Measurements from ENCODE around the gene SLC1A2. TPM values are rescaled to one million over a fixed set of nuclear protein-coding genes. Genes with fewer than 3 reads are reported as not detected.

Gene SLC1A2
- total and polyA plus RNA-seq, 2 experiments from 2014 or later = 0.70 to 2.8 TPM

DNA sequence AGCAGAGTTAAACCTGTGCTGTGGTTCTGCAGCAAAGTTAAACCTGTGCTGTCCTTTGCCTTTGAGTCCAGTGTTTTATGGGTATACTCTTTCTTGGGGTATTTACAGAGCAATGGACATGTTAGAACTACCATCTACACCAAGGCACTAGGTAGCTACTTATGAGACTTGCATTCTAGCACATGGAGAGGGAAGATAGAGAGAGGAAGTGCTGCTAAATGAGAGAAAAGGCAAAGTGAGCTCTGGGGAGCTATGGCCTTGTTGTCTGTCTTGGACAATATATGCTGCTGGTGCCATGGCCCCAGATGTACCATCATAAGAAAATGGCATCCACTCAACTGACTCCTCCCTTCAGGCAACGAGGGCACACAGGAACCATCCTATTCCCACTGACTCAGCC, 91.5 kb downstream of the SLC1A2 start:
- Mint-ChIP-seq H3K9me3 (peaks cover 26% of the 10 kb centered on the region), H3K36me3 (ENCODE audit: low read depth) (peaks cover 16% of the 10 kb centered on the region), H3K27ac (no peak overlapping the region), H3K27me3 (ENCODE audit: insufficient read depth, low read depth, poor library complexity) (peaks cover 18% of the 10 kb centered on the region), H3K4me3 (no peak overlapping the region), H3K4me1 (peaks cover 13% of the 10 kb centered on the region)
- no peaks in the 10 kb centered on the region for H3K36me3 ChIP-seq (ENCODE audit: insufficient read depth)
- 0 out of 2 replicates have a peak, but pooled peaks cover 4% of the 10 kb centered on the region for H4K20me1 ChIP-seq (replicated peaks; ENCODE audit: insufficient read depth)
- peaks cover 23% of the 10 kb centered on the region for H3K9me2 ChIP-seq (ENCODE audit: insufficient read depth)
- H3K27ac ChIP-seq (ENCODE audit: low read depth) = no peak overlapping the region
- peaks cover 9% of the 10 kb centered on the region for H3K4me1 ChIP-seq (ENCODE audit: insufficient read depth)
- H3F3A ChIP-seq (replicated peaks; ENCODE audit: low read depth) = no peaks in the 10 kb centered on the region
- DNase-seq (ENCODE audit: low spot score) (no peak), ATAC-seq (no peak)
- peaks cover 34% of the 10 kb centered on the region for H3K27me3 ChIP-seq (ENCODE audit: insufficient read depth)
- H2AFZ ChIP-seq = no peak overlapping the region
- no peak for TF ChIP-seq EZH2phosphoT487 (IDR thresholded peaks at IDR 0.05; ENCODE audit: unreplicated experiment)
- no peaks in the 10 kb centered on the region for H3K79me2 ChIP-seq (replicated peaks; ENCODE audit: insufficient read depth)
- no peak overlapping the region for H3K4me3 ChIP-seq
- H3K4me2 ChIP-seq = no peak overlapping the region

DNA sequence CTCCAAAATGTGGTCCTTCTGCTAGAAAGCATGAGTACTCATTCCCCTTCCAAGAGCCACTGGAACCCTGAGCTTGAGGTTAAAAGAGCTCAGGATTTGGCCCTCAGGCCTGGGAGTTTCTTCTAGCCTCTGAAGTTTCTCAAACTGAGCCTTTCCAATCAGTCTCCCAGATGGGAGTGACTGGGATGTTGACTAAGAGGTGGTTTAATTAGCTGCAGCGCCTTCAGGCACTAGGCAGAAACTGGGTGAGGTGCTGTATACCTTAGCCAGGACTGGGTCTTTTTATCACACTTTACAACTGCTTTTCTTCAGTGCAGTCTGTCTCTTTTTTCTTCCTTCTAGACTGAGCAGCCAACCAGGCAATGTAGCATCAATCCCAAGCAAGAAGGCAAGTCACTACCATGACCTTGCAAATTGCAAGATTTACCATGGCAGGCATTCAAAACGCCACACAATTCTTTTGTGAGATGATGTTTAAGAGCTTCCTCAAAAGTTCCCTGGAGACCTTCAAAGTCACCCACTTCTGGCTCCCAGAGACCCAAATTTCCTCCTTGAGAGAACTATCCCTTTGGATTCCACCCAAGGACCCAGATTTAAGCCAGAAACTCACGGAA, 93.0 kb downstream of the SLC1A2 start:
- Mint-ChIP-seq H3K27me3 (ENCODE audit: insufficient read depth, low read depth, poor library complexity) (peaks cover 13% of the 10 kb centered on the region), H3K4me1 (peaks cover 21% of the 10 kb centered on the region), H3K36me3 (ENCODE audit: low read depth) (peaks cover 8% of the 10 kb centered on the region; the same call in 2 of the 3 replicates), H3K4me3 (no peak overlapping the region), H3K9me3 (peaks cover 11% of the 10 kb centered on the region), H3K27ac (no peak overlapping the region)
- H3K36me3 ChIP-seq (ENCODE audit: insufficient read depth) = no peaks in the 10 kb centered on the region
- no peaks in the 10 kb centered on the region for H3K79me2 ChIP-seq (replicated peaks; ENCODE audit: insufficient read depth)
- H3K9me2 ChIP-seq (ENCODE audit: insufficient read depth) = peaks cover 20% of the 10 kb centered on the region
- no peak for DNase-seq (ENCODE audit: low spot score)
- peaks cover 26% of the 10 kb centered on the region for H3K27me3 ChIP-seq (ENCODE audit: insufficient read depth)
- no peaks in the 10 kb centered on the region for H3F3A ChIP-seq (replicated peaks; ENCODE audit: low read depth)
- no peak overlapping the region for H3K4me2 ChIP-seq
- 0 out of 2 replicates have a peak, but pooled peaks cover 4% of the 10 kb centered on the region for H4K20me1 ChIP-seq (replicated peaks; ENCODE audit: insufficient read depth)
- no peak overlapping the region for H3K4me3 ChIP-seq
- no peak overlapping the region for H2AFZ ChIP-seq
- ATAC-seq = no peak
- no peak overlapping the region for H3K27ac ChIP-seq (ENCODE audit: low read depth)
- H3K4me1 ChIP-seq (ENCODE audit: insufficient read depth) = peaks cover 21% of the 10 kb centered on the region
- TF ChIP-seq EZH2 (IDR thresholded peaks at IDR 0.05; ENCODE audit: low read depth, unreplicated experiment) (no peak), EZH2phosphoT487 (IDR thresholded peaks at IDR 0.05; ENCODE audit: unreplicated experiment) (no peak), POLR2AphosphoS5 (IDR thresholded peaks at IDR 0.05; ENCODE audit: low read depth) (no peak), JUNB (IDR thresholded peaks at IDR 0.05; ENCODE audit: unreplicated experiment) (no peak), NANOG (IDR thresholded peaks at IDR 0.05; ENCODE audit: borderline replicate concordance) (no peak), STAT1 (IDR thresholded peaks at IDR 0.05; ENCODE audit: unreplicated experiment) (no peak), ZNF114 (CRISPR knock-in tag; IDR thresholded peaks at IDR 0.05) (no peak), CREB1 (CRISPR knock-in tag; IDR thresholded peaks at IDR 0.05; ENCODE audit: low read depth) (no peak), ZNF331 (CRISPR knock-in tag; IDR thresholded peaks at IDR 0.05; ENCODE audit: low read depth) (no peak)
- TF ChIP-seq, protein P1, sequence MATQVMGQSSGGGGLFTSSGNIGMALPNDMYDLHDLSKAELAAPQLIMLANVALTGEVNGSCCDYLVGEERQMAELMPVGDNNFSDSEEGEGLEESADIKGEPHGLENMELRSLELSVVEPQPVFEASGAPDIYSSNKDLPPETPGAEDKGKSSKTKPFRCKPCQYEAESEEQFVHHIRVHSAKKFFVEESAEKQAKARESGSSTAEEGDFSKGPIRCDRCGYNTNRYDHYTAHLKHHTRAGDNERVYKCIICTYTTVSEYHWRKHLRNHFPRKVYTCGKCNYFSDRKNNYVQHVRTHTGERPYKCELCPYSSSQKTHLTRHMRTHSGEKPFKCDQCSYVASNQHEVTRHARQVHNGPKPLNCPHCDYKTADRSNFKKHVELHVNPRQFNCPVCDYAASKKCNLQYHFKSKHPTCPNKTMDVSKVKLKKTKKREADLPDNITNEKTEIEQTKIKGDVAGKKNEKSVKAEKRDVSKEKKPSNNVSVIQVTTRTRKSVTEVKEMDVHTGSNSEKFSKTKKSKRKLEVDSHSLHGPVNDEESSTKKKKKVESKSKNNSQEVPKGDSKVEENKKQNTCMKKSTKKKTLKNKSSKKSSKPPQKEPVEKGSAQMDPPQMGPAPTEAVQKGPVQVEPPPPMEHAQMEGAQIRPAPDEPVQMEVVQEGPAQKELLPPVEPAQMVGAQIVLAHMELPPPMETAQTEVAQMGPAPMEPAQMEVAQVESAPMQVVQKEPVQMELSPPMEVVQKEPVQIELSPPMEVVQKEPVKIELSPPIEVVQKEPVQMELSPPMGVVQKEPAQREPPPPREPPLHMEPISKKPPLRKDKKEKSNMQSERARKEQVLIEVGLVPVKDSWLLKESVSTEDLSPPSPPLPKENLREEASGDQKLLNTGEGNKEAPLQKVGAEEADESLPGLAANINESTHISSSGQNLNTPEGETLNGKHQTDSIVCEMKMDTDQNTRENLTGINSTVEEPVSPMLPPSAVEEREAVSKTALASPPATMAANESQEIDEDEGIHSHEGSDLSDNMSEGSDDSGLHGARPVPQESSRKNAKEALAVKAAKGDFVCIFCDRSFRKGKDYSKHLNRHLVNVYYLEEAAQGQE (IDR thresholded peaks at IDR 0.05; ENCODE audit: unreplicated experiment) = no peak
- TF ChIP-seq, protein P2, sequence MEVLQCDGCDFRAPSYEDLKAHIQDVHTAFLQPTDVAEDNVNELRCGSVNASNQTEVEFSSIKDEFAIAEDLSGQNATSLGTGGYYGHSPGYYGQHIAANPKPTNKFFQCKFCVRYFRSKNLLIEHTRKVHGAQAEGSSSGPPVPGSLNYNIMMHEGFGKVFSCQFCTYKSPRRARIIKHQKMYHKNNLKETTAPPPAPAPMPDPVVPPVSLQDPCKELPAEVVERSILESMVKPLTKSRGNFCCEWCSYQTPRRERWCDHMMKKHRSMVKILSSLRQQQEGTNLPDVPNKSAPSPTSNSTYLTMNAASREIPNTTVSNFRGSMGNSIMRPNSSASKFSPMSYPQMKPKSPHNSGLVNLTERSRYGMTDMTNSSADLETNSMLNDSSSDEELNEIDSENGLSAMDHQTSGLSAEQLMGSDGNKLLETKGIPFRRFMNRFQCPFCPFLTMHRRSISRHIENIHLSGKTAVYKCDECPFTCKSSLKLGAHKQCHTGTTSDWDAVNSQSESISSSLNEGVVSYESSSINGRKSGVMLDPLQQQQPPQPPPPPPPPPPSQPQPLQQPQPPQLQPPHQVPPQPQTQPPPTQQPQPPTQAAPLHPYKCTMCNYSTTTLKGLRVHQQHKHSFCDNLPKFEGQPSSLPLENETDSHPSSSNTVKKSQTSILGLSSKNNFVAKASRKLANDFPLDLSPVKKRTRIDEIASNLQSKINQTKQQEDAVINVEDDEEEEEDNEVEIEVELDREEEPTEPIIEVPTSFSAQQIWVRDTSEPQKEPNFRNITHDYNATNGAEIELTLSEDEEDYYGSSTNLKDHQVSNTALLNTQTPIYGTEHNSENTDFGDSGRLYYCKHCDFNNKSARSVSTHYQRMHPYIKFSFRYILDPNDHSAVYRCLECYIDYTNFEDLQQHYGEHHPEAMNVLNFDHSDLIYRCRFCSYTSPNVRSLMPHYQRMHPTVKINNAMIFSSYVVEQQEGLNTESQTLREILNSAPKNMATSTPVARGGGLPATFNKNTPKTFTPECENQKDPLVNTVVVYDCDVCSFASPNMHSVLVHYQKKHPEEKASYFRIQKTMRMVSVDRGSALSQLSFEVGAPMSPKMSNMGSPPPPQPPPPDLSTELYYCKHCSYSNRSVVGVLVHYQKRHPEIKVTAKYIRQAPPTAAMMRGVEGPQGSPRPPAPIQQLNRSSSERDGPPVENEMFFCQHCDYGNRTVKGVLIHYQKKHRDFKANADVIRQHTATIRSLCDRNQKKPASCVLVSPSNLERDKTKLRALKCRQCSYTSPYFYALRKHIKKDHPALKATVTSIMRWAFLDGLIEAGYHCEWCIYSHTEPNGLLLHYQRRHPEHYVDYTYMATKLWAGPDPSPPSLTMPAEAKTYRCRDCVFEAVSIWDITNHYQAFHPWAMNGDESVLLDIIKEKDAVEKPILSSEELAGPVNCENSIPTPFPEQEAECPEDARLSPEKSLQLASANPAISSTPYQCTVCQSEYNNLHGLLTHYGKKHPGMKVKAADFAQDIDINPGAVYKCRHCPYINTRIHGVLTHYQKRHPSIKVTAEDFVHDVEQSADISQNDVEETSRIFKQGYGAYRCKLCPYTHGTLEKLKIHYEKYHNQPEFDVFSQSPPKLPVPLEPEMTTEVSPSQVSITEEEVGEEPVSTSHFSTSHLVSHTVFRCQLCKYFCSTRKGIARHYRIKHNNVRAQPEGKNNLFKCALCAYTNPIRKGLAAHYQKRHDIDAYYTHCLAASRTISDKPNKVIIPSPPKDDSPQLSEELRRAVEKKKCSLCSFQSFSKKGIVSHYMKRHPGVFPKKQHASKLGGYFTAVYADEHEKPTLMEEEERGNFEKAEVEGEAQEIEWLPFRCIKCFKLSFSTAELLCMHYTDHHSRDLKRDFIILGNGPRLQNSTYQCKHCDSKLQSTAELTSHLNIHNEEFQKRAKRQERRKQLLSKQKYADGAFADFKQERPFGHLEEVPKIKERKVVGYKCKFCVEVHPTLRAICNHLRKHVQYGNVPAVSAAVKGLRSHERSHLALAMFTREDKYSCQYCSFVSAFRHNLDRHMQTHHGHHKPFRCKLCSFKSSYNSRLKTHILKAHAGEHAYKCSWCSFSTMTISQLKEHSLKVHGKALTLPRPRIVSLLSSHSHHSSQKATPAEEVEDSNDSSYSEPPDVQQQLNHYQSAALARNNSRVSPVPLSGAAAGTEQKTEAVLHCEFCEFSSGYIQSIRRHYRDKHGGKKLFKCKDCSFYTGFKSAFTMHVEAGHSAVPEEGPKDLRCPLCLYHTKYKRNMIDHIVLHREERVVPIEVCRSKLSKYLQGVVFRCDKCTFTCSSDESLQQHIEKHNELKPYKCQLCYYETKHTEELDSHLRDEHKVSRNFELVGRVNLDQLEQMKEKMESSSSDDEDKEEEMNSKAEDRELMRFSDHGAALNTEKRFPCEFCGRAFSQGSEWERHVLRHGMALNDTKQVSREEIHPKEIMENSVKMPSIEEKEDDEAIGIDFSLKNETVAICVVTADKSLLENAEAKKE (CRISPR knock-in tag; IDR thresholded peaks at IDR 0.05) = no peak

All from GM23338 (cell line).